H1 (cell line): Measurements from ENCODE around the gene CTSV. TPM values are rescaled to one million over a fixed set of nuclear protein-coding genes. Genes with fewer than 3 reads are reported as not detected.

Experiments
- CTCF ChIA-PET: fragments of 300-600 bp; sonication (Branson Sonifier 250); formaldehyde crosslinking; loops from one replicate; lab custom pipeline; 2021; ENCODE audit not compliant: partially characterized antibody; lab: Charles Lee
- POLR2A ChIA-PET: fragments of 300-600 bp; sonication (Branson Sonifier 250); formaldehyde crosslinking; loops from one replicate; lab custom pipeline; 2021; ENCODE audit warnings: inconsistent platforms; ENCODE audit not compliant: partially characterized antibody; lab: Charles Lee
- DNase-seq, 2 experiments: peaks; one replicate each; pipeline versions ENCODE4 v3.0.0 to v3.0.0-alpha.2; 2010 to 2022; ENCODE audit warnings: low spot score in 2 of 2, low read depth in 1 of 2, mixed read lengths in 1 of 2
- FAIRE-seq: peaks from 2 replicates; lab custom pipeline; 2011; peaks lifted over from hg19 to GRCh38; lab: Jason Lieb, UNC
- H2AFZ ChIP-seq: 2 replicates; pipeline ENCODE4 v1.8.1; 2012; ENCODE audit warnings: low read length, inconsistent platforms
- H2AK5ac ChIP-seq: 2 replicates; pipeline ENCODE4 v1.6.1; 2013; ENCODE audit warnings: low read depth, low read length
- H2BK120ac ChIP-seq: replicated peaks from 2 replicates; pipeline ENCODE3; 2013; ENCODE audit warnings: low read depth, low read length, inconsistent platforms
- H2BK12ac ChIP-seq: 2 replicates; pipeline ENCODE4 v1.6.1; 2013; ENCODE audit warnings: low read depth, low read length
- H2BK15ac ChIP-seq: 2 replicates; pipeline ENCODE4 v1.6.1; 2013; ENCODE audit warnings: low read length
- H2BK20ac ChIP-seq: 2 replicates; pipeline ENCODE4 v1.6.1; 2013; ENCODE audit warnings: low read length
- H2BK5ac ChIP-seq: 2 replicates; pipeline ENCODE4 v1.6.1; 2013; ENCODE audit warnings: low read depth, low read length
- H3K14ac ChIP-seq: 2 replicates; pipeline ENCODE4 v1.6.1; 2013; ENCODE audit warnings: inconsistent platforms; ENCODE audit not compliant: insufficient read length
- H3K18ac ChIP-seq: 2 replicates; pipeline ENCODE4 v1.6.1; 2013; ENCODE audit warnings: low read length; ENCODE audit errors: extremely low read depth
- H3K23ac ChIP-seq: 2 replicates; pipeline ENCODE4 v1.6.1; 2013; ENCODE audit warnings: inconsistent platforms; ENCODE audit not compliant: insufficient read length
- H3K23me2 ChIP-seq: 2 replicates; pipeline ENCODE4 v1.6.1; 2013; ENCODE audit warnings: low read depth, low read length
- H3K27ac ChIP-seq: 2 replicates; pipeline ENCODE4 v1.6.1; 2011; ENCODE audit warnings: low read depth, low read length, inconsistent platforms
- H3K27me3 ChIP-seq, 4 experiments: replicated peaks in 1 of 4; 1 replicate in 1 of 4; 2 replicates in 3 of 4; pipeline versions ENCODE4 v1.6.1 to v1.8.1; 2011 to 2013; ENCODE audit warnings: low read length in 3 of 4, mild to moderate bottlenecking in 3 of 4, inconsistent platforms in 2 of 4, mixed read lengths in 2 of 4, moderate library complexity in 1 of 4; ENCODE audit not compliant: control insufficient read depth in 3 of 4, insufficient read depth in 3 of 4; ENCODE audit errors: extremely low read depth in 1 of 4
- H3K36me3 ChIP-seq, 4 experiments: 2 replicates each; pipeline versions ENCODE4 v1.6.1 to v1.8.1; 2011 to 2013; ENCODE audit warnings: mild to moderate bottlenecking in 4 of 4, low read length in 3 of 4, moderate library complexity in 2 of 4, control low read depth in 1 of 4, inconsistent platforms in 1 of 4; ENCODE audit not compliant: insufficient read depth in 4 of 4, control insufficient read depth in 2 of 4
- H3K4ac ChIP-seq: replicated peaks from 2 replicates; pipeline ENCODE3; 2013; ENCODE audit warnings: low read length, low read depth, mixed read lengths, inconsistent platforms; ENCODE audit not compliant: insufficient read length
- H3K4me1 ChIP-seq, 4 experiments: replicated peaks in 1 of 4; 1 replicate in 1 of 4; 2 replicates in 3 of 4; pipeline versions ENCODE4 v1.6.1 to v1.8.1; 2011 to 2013; ENCODE audit warnings: low read length in 3 of 4, inconsistent platforms in 2 of 4, mixed read lengths in 1 of 4; ENCODE audit not compliant: insufficient read depth in 4 of 4, control insufficient read depth in 3 of 4
- H3K4me2 ChIP-seq, 2 experiments: 2 replicates each; pipeline versions ENCODE4 v1.6.1 to v1.8.1; 2011 to 2013; ENCODE audit warnings: low read depth in 2 of 2, low read length in 2 of 2, control low read depth in 1 of 2, inconsistent platforms in 1 of 2, mild to moderate bottlenecking in 1 of 2; ENCODE audit not compliant: insufficient read depth in 1 of 2
- H3K4me3 ChIP-seq, 4 experiments: fragments of 200-600, 300-600 bp in 1 of 4; sonication (generic), shearing (Covaris generic), sonication (Bioruptor Twin) in 1 of 4; 2 replicates each; pipeline versions ENCODE4 v1.5.1 to v1.8.1; 2011 to 2016; ENCODE audit warnings: low read length in 4 of 4, low read depth in 3 of 4, control low read depth in 2 of 4, inconsistent platforms in 2 of 4, mild to moderate bottlenecking in 2 of 4, mixed read lengths in 1 of 4, moderate library complexity in 1 of 4; ENCODE audit not compliant: insufficient read depth in 2 of 4; ENCODE audit errors: extremely low read depth in 1 of 4
- H3K56ac ChIP-seq: replicated peaks from 2 replicates; pipeline ENCODE3; 2013; ENCODE audit warnings: low read depth, mild to moderate bottlenecking, mixed read lengths, low read length, inconsistent platforms; ENCODE audit not compliant: insufficient read length
- H3K79me1 ChIP-seq: 2 replicates; pipeline ENCODE4 v1.6.1; 2013; ENCODE audit warnings: low read depth, low read length, control low read depth
- H3K79me2 ChIP-seq, 2 experiments: 2 replicates each; pipeline versions ENCODE4 v1.6.1 to v1.8.1; 2012 to 2013; ENCODE audit warnings: low read length in 2 of 2, mild to moderate bottlenecking in 2 of 2, inconsistent platforms in 1 of 2; ENCODE audit not compliant: insufficient read depth in 2 of 2, control insufficient read depth in 1 of 2
- H3K9ac ChIP-seq, 4 experiments: replicated peaks in 1 of 4; 1 replicate in 1 of 4; 2 replicates in 3 of 4; pipeline versions ENCODE4 v1.6.1 to v1.8.1; 2011 to 2013; ENCODE audit warnings: low read depth in 3 of 4, low read length in 3 of 4, control low read depth in 2 of 4, mild to moderate bottlenecking in 2 of 4, moderate library complexity in 2 of 4, inconsistent platforms in 1 of 4; ENCODE audit errors: extremely low read depth in 1 of 4
- H3K9me3 ChIP-seq, 2 experiments: 2 replicates each; pipeline versions ENCODE4 v1.6.1 to v1.8.1; 2012 to 2013; ENCODE audit warnings: mild to moderate bottlenecking in 2 of 2, moderate library complexity in 2 of 2, control low read depth in 1 of 2, inconsistent platforms in 1 of 2, low read depth in 1 of 2, low read length in 1 of 2, mixed read lengths in 1 of 2; ENCODE audit not compliant: insufficient read depth in 2 of 2
- H4K20me1 ChIP-seq, 2 experiments: replicated peaks in 1 of 2; 2 replicates each; pipeline versions ENCODE3 to v1.8.1; 2011 to 2013; ENCODE audit warnings: inconsistent platforms in 2 of 2, low read length in 2 of 2, mild to moderate bottlenecking in 1 of 2; ENCODE audit not compliant: insufficient read depth in 2 of 2, control insufficient read depth in 1 of 2
- H4K5ac ChIP-seq: 2 replicates; pipeline ENCODE4 v1.6.1; 2013; ENCODE audit warnings: low read length, low read depth, mixed read lengths, inconsistent platforms; ENCODE audit not compliant: insufficient read length
- H4K8ac ChIP-seq: 2 replicates; pipeline ENCODE4 v1.8.0; 2013; ENCODE audit warnings: mild to moderate bottlenecking, moderate library complexity, low read length, inconsistent platforms; ENCODE audit not compliant: insufficient read depth; ENCODE audit errors: extremely low read depth
- H4K91ac ChIP-seq: replicated peaks from 2 replicates; pipeline ENCODE3; 2013; ENCODE audit warnings: low read length, mixed read lengths, inconsistent platforms; ENCODE audit not compliant: insufficient read length
- CEBPB ChIP-seq: IDR thresholded peaks from 2 replicates; pipeline ENCODE4 v1.6.1; 2012; ENCODE audit warnings: low read depth, low read length
- EGR1 ChIP-seq: IDR thresholded peaks from 2 replicates; pipeline ENCODE4 v1.6.1; 2011; ENCODE audit warnings: low read depth, low read length, borderline replicate concordance
- RBBP5 ChIP-seq: IDR thresholded peaks from 2 replicates; pipeline ENCODE4 v1.7.1; 2012; ENCODE audit warnings: low read depth, mild to moderate bottlenecking, inconsistent platforms, low read length, moderate library complexity, borderline replicate concordance
- SIX5 ChIP-seq: IDR thresholded peaks from 2 replicates; pipeline ENCODE4 v1.6.1; 2011; ENCODE audit warnings: mild to moderate bottlenecking, low read depth, low read length
- WGBS, 2 experiments: shearing (Covaris generic) in 1 of 2; methylation state at CpG; one replicate each; pipeline versions ENCODE4 v1.1.6 to v1.1.7; 2013 to 2015; ENCODE audit warnings: low lambda C conversion rate in 2 of 2, mixed read lengths in 2 of 2, inconsistent platforms in 1 of 2, low coverage in 1 of 2, missing lambda C conversion rate in 1 of 2; ENCODE audit not compliant: insufficient replicate concordance in 2 of 2, insufficient coverage in 1 of 2, insufficient read length in 1 of 2; ENCODE audit errors: extremely low coverage in 1 of 2, missing lambda C conversion rate in 1 of 2; 5-methylcytosine and 5-hydroxymethylcytosine counted together
- polyA plus RNA-seq, 7 experiments: library from polyadenylated mRNA; depleted of rRNA in 3 of 7; stranded (reverse) in 5 of 7; unstranded in 2 of 7; fragments of >200 nt in 5 of 7; fragments of 200-250 nt in 2 of 7; gene quantifications; 1 replicate in 5 of 7; 2 replicates in 1 of 7; 4 replicates in 1 of 7; pipeline versions ENCODE4 v1.2.1 to v1.2.3, GENCODE V29; 2011 to 2013; ENCODE audit warnings: missing spikeins in 2 of 7, mixed read lengths in 2 of 7
- total RNA-seq: library from RNA; stranded (reverse); fragmentation: NEBNext Ultra II Directional; extraction: Animal tissue kit (Norgen Biotek cat#: 25700); gene quantifications from 2 replicates; pipeline ENCODE4 v1.2.1, GENCODE V29; 2021

The CTSV gene
- total and polyA plus RNA-seq, 2 of the 8 experiments (the other 6 are each of a cell fraction or from before 2014, with no cell fraction given), result 91.0 to 114 TPM

GRCh38 chr9:97053717-97054116 is 14.8 kb upstream of the CTSV start:
- Histone ChIP-seq H3K4me2 (peak overlapping the region; percentile 38 to 80; a peak in 3 of 4 replicates), H2BK12ac (peak overlapping the region; percentile 87; the same call in 1 of the 2 replicates), H4K5ac (no peak overlapping the region), H4K20me1 (no peaks in the 10 kb centered on the region), H3K79me2 (no peaks in the 10 kb centered on the region), H3K36me3 (peaks cover 0 to 2% (median 0%) of the 10 kb centered on the region in 4 experiments; a peak in 1 of 8 replicates), H3K56ac (no peak overlapping the region), H3K23me2 (0 out of 2 replicates have a peak, but pooled peaks cover 1% of the 10 kb centered on the region), H3K27ac (no peak overlapping the region), H3K27me3 (no peaks in the 10 kb centered on the region), H3K18ac (peak overlapping the region; percentile 85), H3K14ac (no peak overlapping the region), H3K4me3 (no peak overlapping the region; a peak in 1 of 8 replicates), H3K4me1 (peaks cover 11 to 25% (median 16%) of the 10 kb centered on the region in 4 experiments), H3K79me1 (no peaks in the 10 kb centered on the region), H4K8ac (no peak overlapping the region), H2AFZ (peak overlapping the region; percentile 45; the same call in 1 of the 2 replicates), H2BK15ac (peak overlapping the region; percentile 88; the same call in 1 of the 2 replicates), H3K4ac (peak overlapping the region; percentile 19), H3K23ac (no peak overlapping the region), H2BK5ac (peak overlapping the region; percentile 69; the same call in 1 of the 2 replicates), H3K9me3 (peaks cover 0 to 6% of the 10 kb centered on the region in 2 experiments; a peak in 1 of 4 replicates), H3K9ac (no peak overlapping the region), H4K91ac (peak overlapping the region; percentile 75), H2BK120ac (peak overlapping the region; percentile 71), H2BK20ac (peak overlapping the region; percentile 98), H2AK5ac (peak overlapping the region; percentile 68; the same call in 1 of the 2 replicates)
- ChIA-PET CTCF (interaction anchor here (0.6 to 1.2 kb wide), 3 partner anchors 20 to 196 kb away, joined by 3 to 4 read pairs (median 4); no protein-coding TSS in a partner anchor), POLR2A (interaction anchor here (0.7 to 3.2 kb wide), 3 partner anchors 8 to 15 kb away, joined by 3 to 17 read pairs (median 4); partner anchors contain the start of gene CTSV)
- WGBS, 2 experiments, result 51% methylated on average over 3 of the region's 3 CpGs; no CpG with 5 or more reads in 1 of the 2 experiments
- TF ChIP-seq CEBPB (peak; percentile 51; the same call in 1 of the 2 replicates), EGR1 (no peak), SIX5 (no peak), RBBP5 (no peak)
- FAIRE-seq (no peak), DNase-seq (no peak)
